ENCODE measurements around the gene OLA1.

DNA sequence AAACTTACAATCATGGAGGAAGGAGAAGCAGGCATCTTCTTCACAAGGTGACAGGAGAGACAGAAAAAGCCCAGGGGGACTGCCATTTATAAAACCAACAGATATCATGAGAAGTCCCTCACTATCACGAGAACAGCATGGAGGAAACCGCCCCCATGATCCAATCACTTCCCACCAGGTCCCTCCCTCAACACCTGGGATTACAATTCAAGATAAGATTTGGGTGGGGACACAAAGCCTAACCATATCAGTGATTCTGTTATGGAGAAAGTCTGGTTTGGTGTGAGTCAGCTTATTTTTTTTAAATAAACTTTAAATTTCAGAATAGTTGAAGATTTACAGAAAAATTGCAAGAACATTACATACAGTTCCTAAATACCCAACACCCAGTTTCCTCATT is 198.4 kb downstream of the OLA1 start:
- TF ChIP-seq, protein P1, sequence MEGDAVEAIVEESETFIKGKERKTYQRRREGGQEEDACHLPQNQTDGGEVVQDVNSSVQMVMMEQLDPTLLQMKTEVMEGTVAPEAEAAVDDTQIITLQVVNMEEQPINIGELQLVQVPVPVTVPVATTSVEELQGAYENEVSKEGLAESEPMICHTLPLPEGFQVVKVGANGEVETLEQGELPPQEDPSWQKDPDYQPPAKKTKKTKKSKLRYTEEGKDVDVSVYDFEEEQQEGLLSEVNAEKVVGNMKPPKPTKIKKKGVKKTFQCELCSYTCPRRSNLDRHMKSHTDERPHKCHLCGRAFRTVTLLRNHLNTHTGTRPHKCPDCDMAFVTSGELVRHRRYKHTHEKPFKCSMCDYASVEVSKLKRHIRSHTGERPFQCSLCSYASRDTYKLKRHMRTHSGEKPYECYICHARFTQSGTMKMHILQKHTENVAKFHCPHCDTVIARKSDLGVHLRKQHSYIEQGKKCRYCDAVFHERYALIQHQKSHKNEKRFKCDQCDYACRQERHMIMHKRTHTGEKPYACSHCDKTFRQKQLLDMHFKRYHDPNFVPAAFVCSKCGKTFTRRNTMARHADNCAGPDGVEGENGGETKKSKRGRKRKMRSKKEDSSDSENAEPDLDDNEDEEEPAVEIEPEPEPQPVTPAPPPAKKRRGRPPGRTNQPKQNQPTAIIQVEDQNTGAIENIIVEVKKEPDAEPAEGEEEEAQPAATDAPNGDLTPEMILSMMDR (IDR thresholded peaks at IDR 0.05; ENCODE audit: low read length): no peak
- TF ChIP-seq EZH2phosphoT487 (IDR thresholded peaks at IDR 0.05; ENCODE audit: low read length): no peak
